ENCODE measurements around the gene MYOF. TPM values are rescaled to one million over a fixed set of nuclear protein-coding genes. Genes with fewer than 3 reads are reported as not detected.
"Not testable (repeated sequence)": the region's sequence is repeated elsewhere in the genome, so short reads cannot be mapped to it uniquely, and the experiment has no call there.

MYOF gene
- total RNA-seq, 4 donors from 2014 or later: 77.8 to 174 (median 116) TPM

- Histone ChIP-seq H3K27ac (no peak overlapping the region), H3K9me3 (no peaks in the 10 kb centered on the region), H3K36me3 (peaks cover 29% of the 10 kb centered on the region), H3K4me1 (peaks cover 34% of the 10 kb centered on the region), H3K27me3 (no peaks in the 10 kb centered on the region), H3K4me3 (no peak overlapping the region)
- WGBS: 62% methylated on average over 6 of the region's 6 CpGs
- peak in 1 of 2 donors; percentile 11 for DNase-seq (ENCODE audit: low spot score in 2 of 2)
- TF ChIP-seq POLR2AphosphoS5 (IDR thresholded peaks at IDR 0.05): no peak
- no peak for TF ChIP-seq CTCF (IDR thresholded peaks at IDR 0.05)
Observed at GRCh38 chr10:93420944-93421825, 60.9 kb downstream of the MYOF start.

GRCh38 chr10:93420091-93420490 is 62.0 kb downstream of the MYOF start:
- Histone ChIP-seq H3K4me3 (no peak overlapping the region), H3K36me3 (peaks cover 19% of the 10 kb centered on the region), H3K27me3 (no peaks in the 10 kb centered on the region), H3K9me3 (no peaks in the 10 kb centered on the region), H3K4me1 (peaks cover 38% of the 10 kb centered on the region), H3K27ac (no peak overlapping the region)
- DNase-seq (ENCODE audit: low spot score in 2 of 2): no peak
- WGBS: 42% methylated on average over 5 of the region's 5 CpGs
- no peak for TF ChIP-seq POLR2A (IDR thresholded peaks at IDR 0.05)
- no peak for TF ChIP-seq CTCF (IDR thresholded peaks at IDR 0.05)
- no peak for TF ChIP-seq EP300 (IDR thresholded peaks at IDR 0.05)
- TF ChIP-seq POLR2AphosphoS5 (IDR thresholded peaks at IDR 0.05): no peak

- Histone ChIP-seq H3K36me3 (peaks cover 12% of the 10 kb centered on the region), H3K4me1 (peaks cover 36% of the 10 kb centered on the region)
- H3K4me3 ChIP-seq; H3K27me3 ChIP-seq; H3K27ac ChIP-seq; H3K9me3 ChIP-seq; DNase-seq (ENCODE audit: low spot score in 2 of 2): not testable (repeated sequence)
- WGBS: 92% methylated on average over 8 of the region's 8 CpGs
Observed at GRCh38 chr10:93419016-93419415, 63.1 kb downstream of the MYOF start.

GRCh38 chr10:93417921-93418320 is 64.2 kb downstream of the MYOF start:
- WGBS: 84% methylated on average over 3 of the region's 3 CpGs
- H3K4me1 ChIP-seq: peaks cover 44% of the 10 kb centered on the region

GRCh38 chr10:93417266-93417665 is 64.9 kb downstream of the MYOF start:
- peaks cover 8% of the 10 kb centered on the region for H3K36me3 ChIP-seq
- DNase-seq (ENCODE audit: low spot score in 2 of 2): no peak
- WGBS: 72% methylated on average over 3 of the region's 3 CpGs
- H3K27ac ChIP-seq: no peak overlapping the region
- no peaks in the 10 kb centered on the region for H3K27me3 ChIP-seq
- TF ChIP-seq EP300 (IDR thresholded peaks at IDR 0.05) (no peak), POLR2A (IDR thresholded peaks at IDR 0.05) (no peak), POLR2AphosphoS5 (IDR thresholded peaks at IDR 0.05) (no peak), CTCF (IDR thresholded peaks at IDR 0.05) (no peak)
- no peaks in the 10 kb centered on the region for H3K9me3 ChIP-seq
- H3K4me3 ChIP-seq: no peak overlapping the region
- H3K4me1 ChIP-seq: peaks cover 42% of the 10 kb centered on the region

More at GRCh38 chr10:93417921-93418320, 64.2 kb downstream of the MYOF start:
- no peak for DNase-seq (ENCODE audit: low spot score in 2 of 2)
- Histone ChIP-seq H3K27me3 (no peaks in the 10 kb centered on the region), H3K36me3 (peaks cover 8% of the 10 kb centered on the region), H3K27ac (no peak overlapping the region), H3K9me3 (no peaks in the 10 kb centered on the region), H3K4me3 (no peak overlapping the region)
- TF ChIP-seq EP300 (IDR thresholded peaks at IDR 0.05) (no peak), CTCF (IDR thresholded peaks at IDR 0.05) (no peak), POLR2AphosphoS5 (IDR thresholded peaks at IDR 0.05) (no peak), POLR2A (IDR thresholded peaks at IDR 0.05) (no peak)

Measured in suprapubic skin (tissue), 4 donors.